ENCODE results near the gene HIRA.
A peak's percentile ranks its signal among the peaks of the same experiment; 100 is the strongest.

DNA sequence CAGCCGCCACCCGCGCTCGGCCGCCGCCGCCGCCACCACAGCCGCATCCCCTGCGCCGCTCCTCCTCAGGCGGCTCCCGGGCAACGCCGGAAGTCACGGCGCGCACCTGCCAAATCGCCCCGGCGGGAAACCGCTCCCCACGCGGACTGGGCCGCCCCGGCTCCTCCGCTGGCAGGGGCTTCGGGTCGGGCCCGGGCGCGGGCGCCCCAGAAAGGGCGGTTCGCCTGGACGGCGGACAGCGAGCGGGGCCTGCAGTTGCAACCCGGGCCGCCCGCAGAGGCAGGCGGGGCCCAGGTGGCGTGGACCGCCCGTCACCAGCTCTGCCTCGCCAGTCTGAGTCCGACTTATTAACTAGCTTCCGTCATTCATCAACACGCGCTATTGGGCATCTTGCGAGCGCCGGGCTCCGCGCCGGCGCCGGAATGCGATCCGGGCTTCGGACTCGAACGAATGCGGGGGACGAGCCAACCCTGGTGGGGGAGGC is at the start of gene HIRA:
- TF ChIP-seq DNMT1 (IDR thresholded peaks at IDR 0.05) (no peak), HNRNPL (IDR thresholded peaks at IDR 0.05; ENCODE audit: low read depth, low read length) (peak; percentile 40), KAT7 (CRISPR knock-in tag; IDR thresholded peaks at IDR 0.05; ENCODE audit: borderline replicate concordance) (no peak), BRCA1 (IDR thresholded peaks at IDR 0.05) (no peak), BRCA1 (CRISPR knock-in tag; IDR thresholded peaks at IDR 0.05) (no peak), HDAC3 (IDR thresholded peaks at IDR 0.05; ENCODE audit: borderline replicate concordance, partially characterized antibody) (no peak), ZNF778 (CRISPR knock-in tag; IDR thresholded peaks at IDR 0.05) (no peak), GABPA (tag; conservative IDR thresholded peaks at IDR 0.05; ENCODE audit: low read depth) (no peak), ZNF121 (CRISPR knock-in tag; conservative IDR thresholded peaks at IDR 0.05) (no peak), TGIF2 (CRISPR knock-in tag; IDR thresholded peaks at IDR 0.05) (no peak)
- TF ChIP-seq, protein P1, sequence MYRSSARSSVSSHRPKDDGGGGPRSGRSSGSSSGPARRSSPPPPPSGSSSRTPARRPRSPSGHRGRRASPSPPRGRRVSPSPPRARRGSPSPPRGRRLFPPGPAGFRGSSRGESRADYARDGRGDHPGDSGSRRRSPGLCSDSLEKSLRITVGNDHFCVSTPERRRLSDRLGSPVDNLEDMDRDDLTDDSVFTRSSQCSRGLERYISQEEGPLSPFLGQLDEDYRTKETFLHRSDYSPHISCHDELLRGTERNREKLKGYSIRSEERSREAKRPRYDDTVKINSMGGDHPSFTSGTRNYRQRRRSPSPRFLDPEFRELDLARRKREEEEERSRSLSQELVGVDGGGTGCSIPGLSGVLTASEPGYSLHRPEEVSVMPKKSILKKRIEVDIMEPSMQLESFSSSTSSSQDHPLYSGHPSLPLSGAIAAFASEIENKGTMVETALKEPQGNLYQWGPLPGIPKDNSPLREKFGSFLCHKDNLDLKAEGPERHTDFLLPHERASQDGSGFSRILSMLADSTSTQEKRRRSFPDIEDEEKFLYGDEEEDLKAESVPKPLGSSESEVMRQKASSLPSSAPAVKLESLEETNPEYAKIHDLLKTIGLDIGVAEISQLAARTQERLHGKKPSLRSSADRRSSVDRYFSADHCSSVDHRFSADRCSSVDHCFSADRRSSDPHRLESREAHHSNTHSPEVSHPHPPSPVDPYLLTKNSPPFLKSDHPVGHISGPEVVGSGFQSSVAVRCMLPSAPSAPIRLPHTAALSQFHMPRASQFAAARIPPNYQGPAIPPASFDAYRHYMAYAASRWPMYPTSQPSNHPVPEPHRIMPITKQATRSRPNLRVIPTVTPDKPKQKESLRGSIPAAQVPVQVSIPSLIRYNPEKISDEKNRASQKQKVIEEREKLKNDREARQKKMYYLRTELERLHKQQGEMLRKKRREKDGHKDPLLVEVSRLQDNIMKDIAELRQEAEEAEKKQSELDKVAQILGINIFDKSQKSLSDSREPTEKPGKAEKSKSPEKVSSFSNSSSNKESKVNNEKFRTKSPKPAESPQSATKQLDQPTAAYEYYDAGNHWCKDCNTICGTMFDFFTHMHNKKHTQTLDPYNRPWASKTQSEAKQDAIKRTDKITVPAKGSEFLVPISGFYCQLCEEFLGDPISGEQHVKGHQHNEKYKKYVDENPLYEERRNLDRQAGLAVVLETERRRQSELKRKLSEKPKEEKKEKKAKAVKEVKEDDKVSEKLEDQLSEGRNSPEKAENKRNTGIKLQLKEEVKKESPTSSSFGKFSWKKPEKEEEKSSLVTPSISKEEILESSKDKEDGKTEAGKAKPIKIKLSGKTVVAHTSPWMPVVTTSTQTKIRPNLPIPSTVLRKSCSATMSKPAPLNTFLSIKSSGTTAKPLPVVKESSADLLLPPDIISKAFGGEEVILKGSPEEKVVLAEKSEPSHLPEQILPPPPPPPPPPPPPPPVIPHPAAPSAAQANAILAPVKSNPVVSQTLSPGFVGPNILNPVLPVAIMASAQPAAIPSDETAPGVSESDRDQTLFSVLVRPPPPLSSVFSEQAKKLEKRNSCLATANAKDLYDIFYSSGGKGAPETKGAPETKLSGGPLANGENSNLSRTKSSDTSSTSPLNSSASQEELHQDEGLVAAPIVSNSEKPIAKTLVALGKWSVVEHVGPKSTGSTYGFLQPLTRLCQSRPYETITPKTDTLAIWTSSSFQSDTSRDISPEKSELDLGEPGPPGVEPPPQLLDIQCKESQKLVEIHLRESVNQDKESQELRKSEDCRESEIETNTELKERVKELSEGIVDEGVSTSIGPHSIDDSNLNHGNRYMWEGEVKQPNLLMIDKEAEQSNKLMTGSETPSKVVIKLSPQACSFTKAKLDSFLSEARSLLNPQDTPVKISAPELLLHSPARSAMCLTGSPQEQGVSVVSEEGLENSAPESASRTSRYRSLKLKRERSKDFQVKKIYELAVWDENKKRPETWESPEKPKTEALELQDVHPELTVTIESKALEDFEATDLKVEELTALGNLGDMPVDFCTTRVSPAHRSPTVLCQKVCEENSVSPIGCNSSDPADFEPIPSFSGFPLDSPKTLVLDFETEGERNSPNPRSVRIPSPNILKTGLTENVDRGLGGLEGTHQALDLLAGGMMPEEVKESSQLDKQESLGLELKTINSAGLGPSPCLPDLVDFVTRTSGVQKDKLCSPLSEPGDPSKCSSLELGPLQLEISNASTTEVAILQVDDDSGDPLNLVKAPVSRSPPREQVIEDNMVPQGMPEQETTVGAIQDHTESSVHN (IDR thresholded peaks at IDR 0.05; ENCODE audit: borderline replicate concordance in 1 of 2, low read depth in 1 of 2) = no peak
- TF ChIP-seq, protein P2, sequence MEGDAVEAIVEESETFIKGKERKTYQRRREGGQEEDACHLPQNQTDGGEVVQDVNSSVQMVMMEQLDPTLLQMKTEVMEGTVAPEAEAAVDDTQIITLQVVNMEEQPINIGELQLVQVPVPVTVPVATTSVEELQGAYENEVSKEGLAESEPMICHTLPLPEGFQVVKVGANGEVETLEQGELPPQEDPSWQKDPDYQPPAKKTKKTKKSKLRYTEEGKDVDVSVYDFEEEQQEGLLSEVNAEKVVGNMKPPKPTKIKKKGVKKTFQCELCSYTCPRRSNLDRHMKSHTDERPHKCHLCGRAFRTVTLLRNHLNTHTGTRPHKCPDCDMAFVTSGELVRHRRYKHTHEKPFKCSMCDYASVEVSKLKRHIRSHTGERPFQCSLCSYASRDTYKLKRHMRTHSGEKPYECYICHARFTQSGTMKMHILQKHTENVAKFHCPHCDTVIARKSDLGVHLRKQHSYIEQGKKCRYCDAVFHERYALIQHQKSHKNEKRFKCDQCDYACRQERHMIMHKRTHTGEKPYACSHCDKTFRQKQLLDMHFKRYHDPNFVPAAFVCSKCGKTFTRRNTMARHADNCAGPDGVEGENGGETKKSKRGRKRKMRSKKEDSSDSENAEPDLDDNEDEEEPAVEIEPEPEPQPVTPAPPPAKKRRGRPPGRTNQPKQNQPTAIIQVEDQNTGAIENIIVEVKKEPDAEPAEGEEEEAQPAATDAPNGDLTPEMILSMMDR (IDR thresholded peaks at IDR 0.05 in 2 of 3, conservative IDR thresholded peaks at IDR 0.05 in 1 of 3; ENCODE audit: insufficient read depth in 2 of 3, low read depth in 1 of 3, low read length in 3 of 3) = peak in 1 of 3 experiments; percentile 29; a peak in 3 of 6 replicates
